OCI-LY1 (cell line): ENCODE results near the gene THOC7.

Source experiments
- H2AFZ ChIP-seq: fragments of 200-600 bp; sonication (generic), shearing (Covaris generic); 2 replicates; pipeline ENCODE4 v1.6.0; 2014; ENCODE audit warnings: antibody characterized with exemption, mild to moderate bottlenecking, low read length
- H3F3A ChIP-seq: fragments of 200-600 bp; sonication (generic), shearing (Covaris generic); 2 replicates; pipeline ENCODE4 v1.6.0; 2014; ENCODE audit warnings: mild to moderate bottlenecking, antibody characterized with exemption, low read length, moderate library complexity; ENCODE audit not compliant: insufficient read depth
- H3K27ac ChIP-seq: fragments of 200-600 bp; sonication (generic); 2 replicates; pipeline ENCODE4 v1.5.1; 2014; ENCODE audit warnings: low read length, mixed run types, mild to moderate bottlenecking, low read depth; ENCODE audit not compliant: poor library complexity, severe bottlenecking
- H3K27me3 ChIP-seq: fragments of 200-600 bp; sonication (generic); 2 replicates; pipeline ENCODE4 v1.6.0; 2014; ENCODE audit warnings: antibody characterized with exemption, mild to moderate bottlenecking, low read length, moderate library complexity; ENCODE audit not compliant: insufficient read depth
- H3K36me3 ChIP-seq: fragments of 200-600 bp; sonication (generic); 2 replicates; pipeline ENCODE4 v1.6.1; 2014; ENCODE audit warnings: mild to moderate bottlenecking, antibody characterized with exemption, low read length, moderate library complexity, mixed read lengths; ENCODE audit not compliant: insufficient read depth
- H3K4me1 ChIP-seq: fragments of 200-600 bp; sonication (generic); 2 replicates; pipeline ENCODE4 v1.5.1; 2014; ENCODE audit warnings: mild to moderate bottlenecking, low read length, moderate library complexity; ENCODE audit not compliant: insufficient read depth, severe bottlenecking
- H3K4me2 ChIP-seq: fragments of 200-600 bp; sonication (generic), shearing (Covaris generic); 2 replicates; pipeline ENCODE4 v1.6.1; 2014; ENCODE audit warnings: low read length
- H3K4me3 ChIP-seq: fragments of 200-600 bp; sonication (generic); 2 replicates; pipeline ENCODE4 v1.5.1; 2014; ENCODE audit warnings: low read length, low read depth, mild to moderate bottlenecking, mixed read lengths; ENCODE audit not compliant: poor library complexity, severe bottlenecking
- H3K79me2 ChIP-seq: fragments of 200-600 bp; shearing (Covaris generic); 2 replicates; pipeline ENCODE4 v1.6.1; 2016; ENCODE audit warnings: mixed run types, low read length, mixed read lengths; ENCODE audit not compliant: insufficient read depth
- H3K9ac ChIP-seq: fragments of 200-600 bp; sonication (generic), shearing (Covaris generic); 2 replicates; pipeline ENCODE4 v1.6.1; 2014; ENCODE audit warnings: mild to moderate bottlenecking, low read length, mixed read lengths
- H3K9me2 ChIP-seq: fragments of 200-600 bp; sonication (generic), shearing (Covaris generic); 2 replicates; pipeline ENCODE4 v1.6.1; 2014; ENCODE audit warnings: low read depth, mild to moderate bottlenecking, low read length, mixed read lengths
- H3K9me3 ChIP-seq: fragments of 200-600 bp; shearing (Covaris generic); 2 replicates; pipeline ENCODE4 v1.6.1; 2014; ENCODE audit warnings: low read length, mixed read lengths
- H4K20me1 ChIP-seq: fragments of 200-600 bp; sonication (generic), shearing (Covaris generic); 2 replicates; pipeline ENCODE4 v1.6.0; 2016; ENCODE audit warnings: mild to moderate bottlenecking, low read length; ENCODE audit not compliant: insufficient read depth
- CTCF ChIP-seq: fragments of 200-600 bp; sonication (generic), shearing (Covaris generic); IDR thresholded peaks from 2 replicates; pipeline ENCODE4 v1.5.1; 2017; ENCODE audit warnings: mild to moderate bottlenecking, antibody characterized with exemption, low read length, moderate library complexity, mixed read lengths
- EZH2 ChIP-seq: fragments of 200-600 bp; sonication (generic), shearing (Covaris generic); IDR thresholded peaks from 2 replicates; pipeline ENCODE4 v1.8.0; 2017; ENCODE audit warnings: borderline replicate concordance, mixed run types, mild to moderate bottlenecking, antibody characterized with exemption, low read length, moderate library complexity, mixed read lengths

THOC7 gene

GRCh38 chr3:63896332-63897030 is 32.9 kb upstream of the THOC7 start:
- Histone ChIP-seq H3K79me2 (peaks cover 34% of the 10 kb centered on the region), H3K4me2 (no peak overlapping the region)

DNA sequence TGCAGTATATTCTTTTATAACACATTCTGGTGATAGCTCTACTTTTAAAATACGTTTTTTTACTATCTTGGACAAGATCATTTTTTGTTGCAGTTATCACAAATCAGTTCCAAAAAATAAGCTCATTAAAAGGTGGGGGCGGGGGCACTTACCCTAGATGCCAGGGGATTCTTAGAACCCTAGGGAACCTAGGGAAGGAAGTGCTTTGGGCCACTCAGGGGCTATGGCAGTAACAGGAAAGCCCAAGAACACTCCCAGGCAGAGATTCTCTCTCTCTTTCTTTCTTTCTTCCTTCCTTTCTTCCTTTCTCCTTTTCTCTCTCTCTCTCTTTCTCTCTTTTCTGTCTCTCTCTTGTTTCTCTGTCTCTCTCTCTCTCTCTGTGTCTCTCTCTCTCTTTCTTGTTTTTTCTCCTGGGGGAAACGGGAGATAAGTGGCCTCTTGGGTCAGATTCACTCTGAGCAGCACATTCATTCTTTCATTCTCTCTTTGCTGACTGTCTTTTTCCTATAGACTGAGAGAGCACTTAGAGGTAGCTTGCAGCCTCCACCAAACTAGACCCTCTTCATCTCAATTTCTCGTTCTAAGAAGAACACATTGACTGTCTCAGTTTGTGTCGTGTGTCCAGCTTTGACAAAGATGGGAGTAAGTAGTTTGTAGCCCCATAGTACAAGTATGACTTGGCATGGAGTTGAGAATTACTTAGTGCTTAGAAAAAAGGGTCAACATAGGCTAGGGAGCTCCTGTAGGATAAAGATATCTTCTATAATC is 32.0 kb upstream of the THOC7 start:
- H3K9me3 ChIP-seq: no peaks in the 10 kb centered on the region
- H3K9me2 ChIP-seq: no peaks in the 10 kb centered on the region
- H3K27ac ChIP-seq: no peak overlapping the region
- H3K4me1 ChIP-seq: peaks cover 5% of the 10 kb centered on the region
- no peak overlapping the region for H2AFZ ChIP-seq
- H3K27me3 ChIP-seq: no peaks in the 10 kb centered on the region
- peaks cover 4% of the 10 kb centered on the region; the same call in 1 of the 2 replicates for H4K20me1 ChIP-seq
- H3K79me2 ChIP-seq: peaks cover 35% of the 10 kb centered on the region
- H3K36me3 ChIP-seq: peaks cover 38% of the 10 kb centered on the region
- no peaks in the 10 kb centered on the region for H3F3A ChIP-seq
- no peak overlapping the region for H3K4me2 ChIP-seq
- no peak overlapping the region for H3K9ac ChIP-seq
- no peak for TF ChIP-seq CTCF
- no peak for TF ChIP-seq EZH2
- H3K4me3 ChIP-seq: no peak overlapping the region

More at GRCh38 chr3:63896332-63897030, 32.9 kb upstream of the THOC7 start:
- H4K20me1 ChIP-seq: peaks cover 4% of the 10 kb centered on the region; the same call in 1 of the 2 replicates
- peaks cover 5% of the 10 kb centered on the region for H3K4me1 ChIP-seq
- H3K9me2 ChIP-seq: no peaks in the 10 kb centered on the region
- no peak overlapping the region for H3K27ac ChIP-seq
- TF ChIP-seq CTCF (no peak), EZH2 (no peak)
- H3K9ac ChIP-seq: no peak overlapping the region
- no peak overlapping the region for H2AFZ ChIP-seq
- peaks cover 45% of the 10 kb centered on the region for H3K36me3 ChIP-seq
- no peaks in the 10 kb centered on the region for H3K9me3 ChIP-seq
- no peaks in the 10 kb centered on the region for H3K27me3 ChIP-seq
- no peak overlapping the region for H3K4me3 ChIP-seq
- H3F3A ChIP-seq: no peaks in the 10 kb centered on the region

GRCh38 chr3:63892773-63893352 is 29.3 kb upstream of the THOC7 start:
- Histone ChIP-seq H3K9me3 (no peaks in the 10 kb centered on the region), H3K27ac (no peak overlapping the region), H3K79me2 (peaks cover 58% of the 10 kb centered on the region), H3K4me1 (peaks cover 5% of the 10 kb centered on the region), H3K9me2 (no peaks in the 10 kb centered on the region), H3K4me3 (no peak overlapping the region), H4K20me1 (peaks cover 4% of the 10 kb centered on the region; the same call in 1 of the 2 replicates), H3K36me3 (peaks cover 12% of the 10 kb centered on the region; the same call in 1 of the 2 replicates), H3K4me2 (no peak overlapping the region), H3K27me3 (no peaks in the 10 kb centered on the region), H3K9ac (no peak overlapping the region), H2AFZ (no peak overlapping the region), H3F3A (no peaks in the 10 kb centered on the region)
- TF ChIP-seq CTCF (no peak), EZH2 (no peak)
